Frontal cortex (tissue), 4 donors: ENCODE measurements around the gene OTOF. TPM values are rescaled to one million over a fixed set of nuclear protein-coding genes. Genes with fewer than 3 reads are reported as not detected.

ENCODE experiments used
- DNase-seq, 2 donors: peaks; one replicate each; pipeline ENCODE4 v3.0.0; 2012; ENCODE audit warnings: low spot score in 2 of 2
- FAIRE-seq: peaks from 2 replicates; lab custom pipeline; 2012; peaks lifted over from hg19 to GRCh38; lab: Jason Lieb, UNC
- total RNA-seq: library from RNA; depleted of rRNA; stranded (reverse); fragments of >200 nt; gene quantifications from one replicate; pipeline ENCODE4 v1.2.3, GENCODE V29; 2014
- donor health status: control.
- donor health status: control.
- donor health status: control.

The OTOF gene
- total RNA-seq, 1 donor from 2014 or later: 1.6 TPM

GRCh38 chr2:26424221-26424620 is 53.7 kb downstream of the OTOF start:
- FAIRE-seq: no peak
- no peak for DNase-seq

DNA sequence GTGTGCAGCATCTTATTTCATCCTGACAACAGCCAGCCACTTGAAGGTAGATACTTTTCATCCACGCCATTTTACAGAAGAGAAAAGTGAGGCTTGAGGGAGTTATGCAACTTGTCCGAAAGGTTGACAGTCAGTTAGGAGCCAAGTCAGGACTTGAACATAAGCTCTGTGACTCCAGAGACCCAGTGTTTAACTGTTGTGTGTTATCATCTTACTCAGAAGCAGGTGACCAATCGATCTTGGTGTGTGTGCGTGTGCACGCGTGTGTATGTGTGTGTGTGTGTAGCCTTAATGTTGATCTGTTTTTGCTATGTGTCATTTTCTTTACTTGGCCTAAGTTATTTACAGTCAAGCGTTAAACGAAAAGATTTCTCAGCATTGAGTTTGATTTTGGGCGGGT is 54.2 kb downstream of the OTOF start:
- FAIRE-seq: no peak
- no peak for DNase-seq

DNA sequence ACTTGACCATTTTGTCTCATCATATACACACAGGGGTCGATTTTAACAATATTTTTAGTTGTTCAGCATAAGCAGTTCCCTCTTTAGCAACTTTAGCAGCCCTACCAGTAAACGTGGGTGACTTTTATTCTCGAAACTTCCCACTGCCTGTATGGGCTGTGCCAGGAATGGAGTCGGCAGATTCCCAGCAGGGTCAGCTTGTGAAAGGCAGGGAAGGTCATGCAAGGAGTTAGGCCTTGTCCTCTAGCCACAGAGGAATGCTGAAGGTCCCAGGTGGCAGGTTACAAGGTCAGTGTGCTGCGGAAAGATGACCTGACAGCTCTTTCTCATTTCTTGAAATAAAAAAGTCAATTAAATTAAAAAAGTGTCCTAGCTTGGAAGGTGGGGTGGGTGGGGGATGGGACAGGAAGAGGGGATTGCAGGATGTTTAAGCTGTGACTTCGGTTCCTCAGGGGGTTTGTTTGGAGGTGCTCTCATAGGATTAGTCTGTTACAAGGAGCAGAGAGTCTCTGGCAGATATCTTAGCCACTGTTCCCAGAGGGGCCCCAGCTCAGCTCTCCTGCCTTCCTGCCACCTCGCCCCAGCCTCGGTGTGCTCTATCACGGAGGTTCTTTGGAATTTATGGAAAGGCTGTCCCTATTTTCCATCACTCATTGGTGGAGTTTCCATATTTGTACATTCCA is 54.8 kb downstream of the OTOF start:
- DNase-seq: no peak
- no peak for FAIRE-seq

- FAIRE-seq (no peak), DNase-seq (no peak)
Observed at GRCh38 chr2:26421961-26422360, 56.0 kb downstream of the OTOF start.

DNA sequence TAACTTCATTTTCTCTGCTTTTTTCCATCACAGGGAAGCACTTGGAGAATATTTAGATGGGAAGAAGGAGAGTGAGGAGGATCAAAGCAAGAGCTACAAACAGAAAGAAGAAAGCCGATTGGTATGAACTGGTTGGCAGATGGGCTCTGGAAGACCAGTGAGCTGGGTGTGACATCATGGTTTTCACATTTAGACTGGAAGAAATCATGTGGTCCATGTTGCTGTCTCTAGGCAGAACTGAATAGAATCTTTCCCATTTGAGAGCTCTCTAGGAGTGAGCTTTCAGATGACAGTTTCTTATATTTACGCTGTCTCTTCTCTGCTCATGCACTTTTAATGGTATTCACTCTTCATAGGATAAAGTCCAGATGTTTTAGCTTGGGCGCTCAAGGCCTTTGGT is 63.6 kb downstream of the OTOF start:
- FAIRE-seq: no peak
- peak in 1 of 2 donors; percentile 24 for DNase-seq

DNA sequence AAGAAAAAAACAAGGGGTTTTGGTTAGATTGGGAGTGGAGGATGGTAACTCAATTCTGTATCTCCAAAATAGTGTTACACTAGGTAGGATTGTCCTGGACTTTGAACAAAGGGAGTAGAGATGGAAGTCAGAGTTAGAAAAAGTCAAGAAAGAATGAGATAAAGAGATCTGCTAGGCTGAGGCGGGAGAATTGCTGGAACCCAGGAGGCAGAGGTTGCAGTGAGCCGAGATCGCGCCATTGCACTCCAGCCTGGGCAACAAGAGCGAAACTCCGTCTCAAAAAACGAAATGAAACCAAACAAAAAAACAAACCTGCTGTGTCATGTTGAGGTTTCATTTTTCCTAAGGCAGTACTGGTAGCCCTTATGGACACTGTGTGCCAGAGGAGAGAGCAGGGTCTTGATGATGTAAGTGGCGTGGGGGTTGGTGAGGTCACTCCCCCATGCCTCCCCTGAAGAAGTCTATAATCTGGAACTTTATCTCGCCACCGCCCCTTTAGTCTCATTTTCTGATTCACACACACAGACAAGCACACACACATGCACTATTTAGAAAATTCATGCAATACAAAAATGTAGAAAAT is 65.7 kb downstream of the OTOF start:
- FAIRE-seq (no peak), DNase-seq (no peak)

DNA sequence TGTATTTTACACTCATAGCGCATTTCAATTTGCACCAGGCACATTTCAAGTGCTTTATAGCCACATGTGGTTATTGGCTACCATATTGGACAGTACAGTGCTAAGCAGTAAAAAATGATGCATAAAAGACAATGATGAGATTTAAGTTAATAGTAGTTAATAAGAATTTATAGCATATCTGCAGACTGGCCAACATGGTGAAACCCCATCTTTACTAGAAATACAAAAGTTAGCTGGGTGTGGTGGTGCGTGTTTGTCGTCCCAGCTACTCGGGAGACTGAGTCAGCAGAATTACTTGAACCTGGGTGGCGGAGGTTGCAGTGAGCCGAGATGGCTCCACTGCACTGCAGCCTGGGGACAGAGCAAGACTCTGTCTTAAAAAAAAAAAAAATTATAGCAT is 66.5 kb downstream of the OTOF start:
- no peak for DNase-seq
- no peak for FAIRE-seq

DNA sequence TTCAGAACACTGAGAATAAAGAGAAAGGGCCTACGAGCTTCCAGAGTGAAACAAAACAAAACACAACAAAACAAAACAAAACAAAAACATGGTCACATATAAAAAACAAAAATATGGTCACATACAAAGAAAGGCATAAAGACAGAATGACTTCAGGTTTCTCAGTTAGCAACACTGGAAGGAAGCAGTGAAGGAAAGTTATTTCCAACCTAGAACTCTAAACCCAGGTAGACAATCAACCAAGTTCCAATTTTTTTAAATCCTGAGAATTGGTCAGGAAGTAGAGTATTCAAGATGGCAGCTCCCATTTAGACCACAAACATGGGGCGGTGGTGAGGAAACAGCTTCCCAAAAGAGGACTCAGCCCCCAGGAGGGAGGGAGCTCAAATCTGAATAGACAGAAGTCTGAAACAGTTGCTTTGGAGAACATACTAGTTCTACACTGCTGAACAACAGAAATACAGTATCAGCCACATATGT is 67.1 kb downstream of the OTOF start:
- DNase-seq (no peak), FAIRE-seq (no peak)

- FAIRE-seq (no peak), DNase-seq (no peak)
Observed at GRCh38 chr2:26409785-26410184, 68.1 kb downstream of the OTOF start.

DNA sequence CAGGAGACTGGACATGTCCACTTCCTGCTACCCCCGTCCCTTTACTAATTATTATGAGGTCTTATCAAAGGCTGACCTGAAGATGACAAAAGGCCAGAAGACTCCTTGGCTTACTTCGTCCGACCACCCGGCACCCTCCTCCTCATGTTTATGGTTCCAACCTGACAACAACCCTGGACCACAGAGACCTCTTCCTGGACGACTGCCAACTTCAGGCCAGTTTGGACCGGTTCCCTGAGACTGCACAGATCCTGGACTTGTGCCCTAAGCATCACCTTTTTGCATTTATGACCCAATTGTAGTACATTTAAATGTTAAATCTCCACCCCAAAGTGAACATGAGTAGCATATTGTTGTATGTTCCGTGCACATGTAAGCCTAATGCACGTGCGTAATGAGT is 70.4 kb downstream of the OTOF start:
- no peak for DNase-seq
- FAIRE-seq: no peak

Other genes with a start within 250 kb of the OTOF start
- gene HADHA, start 233.5 kb downstream of the OTOF start, total RNA-seq: 85.2 TPM
- 37.9 TPM for gene HADHB, start 233.2 kb downstream of the OTOF start, total RNA-seq
- 63.6 TPM for gene SELENOI, start 132.0 kb downstream of the OTOF start, total RNA-seq
- gene ADGRF3, start 131.3 kb downstream of the OTOF start, total RNA-seq: under 0.01 TPM
- gene DRC1, start 76.2 kb downstream of the OTOF start, total RNA-seq: 9.0 TPM
- gene CIB4, start 163.2 kb upstream of the OTOF start, total RNA-seq: not detected
- gene KCNK3, start 214.6 kb upstream of the OTOF start, total RNA-seq: 4.1 TPM